Vagina (tissue), 2 donors: ENCODE measurements around the gene NEDD4L. TPM values are rescaled to one million over a fixed set of nuclear protein-coding genes. Genes with fewer than 3 reads are reported as not detected.

Experiments
- DNase-seq, 2 donors: peaks; one replicate each; pipeline ENCODE4 v3.0.0-alpha.2; 2017; ENCODE audit errors: extremely low spot score in 2 of 2
- H3K27ac ChIP-seq: fragments of 200-600 bp; sonication (generic); one replicate; pipeline ENCODE4 v1.5.1; 2019
- H3K27me3 ChIP-seq: fragments of 200-600 bp; sonication (generic); one replicate; pipeline ENCODE4 v1.5.1; 2019
- H3K36me3 ChIP-seq, 2 donors: fragments of 200-600 bp; sonication (generic); one replicate each; pipeline ENCODE4 v1.5.1; 2017 to 2019
- H3K4me1 ChIP-seq: fragments of 200-600 bp; sonication (generic); one replicate; pipeline ENCODE4 v1.5.1; 2019
- H3K4me3 ChIP-seq, 2 donors: fragments of 200-600 bp; sonication (generic); 1 replicate in 1 of 2; 2 replicates in 1 of 2; pipeline ENCODE4 v1.5.1; 2016 to 2019
- H3K9me3 ChIP-seq: fragments of 200-600 bp; sonication (generic); one replicate; pipeline ENCODE4 v1.5.1; 2019
- POLR2A ChIP-seq, 2 donors: fragments of 450-650 bp; IDR thresholded peaks; one replicate each; pipeline ENCODE4 v1.6.1; 2017; ENCODE audit warnings: antibody characterized with exemption in 2 of 2, mild to moderate bottlenecking in 2 of 2, moderate library complexity in 2 of 2
- POLR2AphosphoS5 ChIP-seq, 2 donors: sonication (generic); formaldehyde crosslinking; IDR thresholded peaks; one replicate each; pipeline ENCODE4 v1.9.0; 2017; ENCODE audit warnings: antibody characterized with exemption in 2 of 2, mild to moderate bottlenecking in 2 of 2, low read depth in 1 of 2; ENCODE audit not compliant: insufficient read depth in 1 of 2
- intact Hi-C: fragments of 100-400 bp; cut with DNase I; formaldehyde crosslinking; loops from one replicate; pipeline ENCODE4 v1.15.1; 2023
- total RNA-seq: library from RNA; depleted of rRNA; stranded (reverse); fragments of >200 nt; gene quantifications from one replicate; pipeline ENCODE4 v1.2.3, GENCODE V29; 2016
- TF ChIP-seq, protein P1 (sequence below), 3 experiments: fragments of 450-650 bp in 2 of 3; fragments of 200-600 bp in 1 of 3; sonication (generic) in 1 of 3; IDR thresholded peaks; one replicate each; pipeline ENCODE4 v1.5.1; 2017 to 2019; ENCODE audit warnings: antibody characterized with exemption in 3 of 3, mild to moderate bottlenecking in 2 of 3, moderate library complexity in 2 of 3

The NEDD4L gene
- total RNA-seq, 1 donor from 2014 or later = 42.2 TPM

DNA sequence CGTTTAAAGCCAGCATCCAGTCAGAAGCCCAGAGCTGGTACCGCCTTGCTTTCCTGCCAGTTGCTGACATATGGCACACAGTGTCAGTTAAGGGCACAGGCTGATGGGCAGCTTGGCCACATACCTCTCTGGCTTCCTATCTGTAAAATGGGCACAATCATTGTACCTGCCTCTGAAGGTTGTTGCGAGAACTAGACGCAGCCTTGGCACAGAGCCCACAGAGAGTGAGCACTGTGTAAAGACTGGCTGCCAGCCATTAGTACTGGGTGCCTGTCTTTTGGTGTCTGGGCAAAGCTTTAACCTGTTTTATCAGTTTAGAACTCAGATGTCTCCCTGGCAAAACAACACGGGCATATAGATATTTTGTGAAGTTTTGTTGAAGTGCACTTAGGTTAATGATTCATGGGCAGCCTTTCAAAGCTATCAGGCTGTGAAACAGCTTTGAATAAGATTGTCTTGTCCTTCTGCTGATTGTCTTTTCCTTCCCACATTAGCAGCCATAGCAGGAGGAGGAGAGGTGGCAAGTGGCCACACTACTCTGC lies 269.5 kb downstream of the NEDD4L start:
- DNase-seq = no peak
- Histone ChIP-seq H3K9me3 (no peaks in the 10 kb centered on the region), H3K4me3 (no peak overlapping the region), H3K4me1 (peaks cover 29% of the 10 kb centered on the region), H3K36me3 (no peaks in the 10 kb centered on the region), H3K27me3 (no peaks in the 10 kb centered on the region), H3K27ac (peak overlapping the region; percentile 66)
- TF ChIP-seq POLR2A (IDR thresholded peaks at IDR 0.05) = no peak
- TF ChIP-seq POLR2AphosphoS5 (IDR thresholded peaks at IDR 0.05; ENCODE audit: insufficient read depth in 1 of 2, low read depth in 1 of 2) = no peak
- TF ChIP-seq, protein P1, sequence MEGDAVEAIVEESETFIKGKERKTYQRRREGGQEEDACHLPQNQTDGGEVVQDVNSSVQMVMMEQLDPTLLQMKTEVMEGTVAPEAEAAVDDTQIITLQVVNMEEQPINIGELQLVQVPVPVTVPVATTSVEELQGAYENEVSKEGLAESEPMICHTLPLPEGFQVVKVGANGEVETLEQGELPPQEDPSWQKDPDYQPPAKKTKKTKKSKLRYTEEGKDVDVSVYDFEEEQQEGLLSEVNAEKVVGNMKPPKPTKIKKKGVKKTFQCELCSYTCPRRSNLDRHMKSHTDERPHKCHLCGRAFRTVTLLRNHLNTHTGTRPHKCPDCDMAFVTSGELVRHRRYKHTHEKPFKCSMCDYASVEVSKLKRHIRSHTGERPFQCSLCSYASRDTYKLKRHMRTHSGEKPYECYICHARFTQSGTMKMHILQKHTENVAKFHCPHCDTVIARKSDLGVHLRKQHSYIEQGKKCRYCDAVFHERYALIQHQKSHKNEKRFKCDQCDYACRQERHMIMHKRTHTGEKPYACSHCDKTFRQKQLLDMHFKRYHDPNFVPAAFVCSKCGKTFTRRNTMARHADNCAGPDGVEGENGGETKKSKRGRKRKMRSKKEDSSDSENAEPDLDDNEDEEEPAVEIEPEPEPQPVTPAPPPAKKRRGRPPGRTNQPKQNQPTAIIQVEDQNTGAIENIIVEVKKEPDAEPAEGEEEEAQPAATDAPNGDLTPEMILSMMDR (IDR thresholded peaks at IDR 0.05) = no peak
- intact Hi-C loops = no loop called here

DNA sequence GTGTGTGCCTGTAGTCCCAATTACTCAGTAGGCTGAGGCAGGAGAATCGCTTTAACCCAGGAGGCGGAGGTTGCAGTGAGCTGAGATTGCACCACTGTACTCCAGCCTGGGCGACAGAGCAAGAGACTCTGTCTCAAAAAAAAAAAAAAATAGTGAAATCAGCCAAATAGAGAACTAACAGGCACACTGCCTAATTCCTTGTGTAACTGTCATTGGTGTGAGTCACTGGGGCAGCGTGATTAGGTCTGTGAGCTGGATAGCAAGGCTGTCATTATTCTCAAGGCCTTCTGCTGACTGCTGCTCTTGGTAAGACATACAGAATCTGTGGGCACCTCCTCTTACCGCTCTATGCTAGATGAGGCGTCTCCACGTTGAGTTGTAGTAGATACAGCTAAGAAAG lies 270.3 kb downstream of the NEDD4L start:
- peak overlapping the region; percentile 66 for H3K27ac ChIP-seq
- TF ChIP-seq, protein P1 (IDR thresholded peaks at IDR 0.05) = no peak
- TF ChIP-seq POLR2AphosphoS5 (IDR thresholded peaks at IDR 0.05; ENCODE audit: insufficient read depth in 1 of 2, low read depth in 1 of 2) = peak in 1 of 2 donors; percentile 74
- no peak for DNase-seq
- H3K4me3 ChIP-seq = no peak overlapping the region
- no peaks in the 10 kb centered on the region for H3K36me3 ChIP-seq
- H3K4me1 ChIP-seq = peaks cover 29% of the 10 kb centered on the region
- no peaks in the 10 kb centered on the region for H3K9me3 ChIP-seq
- intact Hi-C loops = no loop called here
- H3K27me3 ChIP-seq = no peaks in the 10 kb centered on the region

DNA sequence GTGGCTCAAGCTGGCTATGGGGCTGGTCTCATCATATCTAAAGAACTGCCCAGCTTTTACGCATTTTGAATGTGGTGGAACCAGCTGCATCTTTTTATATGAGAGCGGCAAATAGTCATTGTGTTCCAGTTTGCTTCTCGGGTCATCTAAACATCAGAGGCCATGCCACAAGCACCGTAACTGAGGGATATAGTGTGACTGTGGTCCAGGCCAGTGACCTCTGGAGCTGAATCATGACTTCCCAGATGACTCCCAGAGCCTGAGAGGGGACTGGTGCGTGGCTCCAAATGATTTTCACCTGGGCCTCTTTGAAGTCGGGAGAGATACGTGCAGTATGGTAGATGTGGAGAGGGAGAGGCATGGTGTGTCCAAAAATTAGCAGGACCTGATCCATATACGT lies 271.0 kb downstream of the NEDD4L start:
- Histone ChIP-seq H3K36me3 (no peaks in the 10 kb centered on the region), H3K4me1 (peaks cover 29% of the 10 kb centered on the region), H3K9me3 (no peaks in the 10 kb centered on the region), H3K27ac (peak overlapping the region; percentile 66), H3K4me3 (no peak overlapping the region), H3K27me3 (no peaks in the 10 kb centered on the region)
- TF ChIP-seq POLR2AphosphoS5 (IDR thresholded peaks at IDR 0.05; ENCODE audit: insufficient read depth in 1 of 2, low read depth in 1 of 2) = no peak
- TF ChIP-seq, protein P1 (IDR thresholded peaks at IDR 0.05) = no peak
- no peak for TF ChIP-seq POLR2A (IDR thresholded peaks at IDR 0.05)
- intact Hi-C loops = no loop called here
- DNase-seq = no peak

DNA sequence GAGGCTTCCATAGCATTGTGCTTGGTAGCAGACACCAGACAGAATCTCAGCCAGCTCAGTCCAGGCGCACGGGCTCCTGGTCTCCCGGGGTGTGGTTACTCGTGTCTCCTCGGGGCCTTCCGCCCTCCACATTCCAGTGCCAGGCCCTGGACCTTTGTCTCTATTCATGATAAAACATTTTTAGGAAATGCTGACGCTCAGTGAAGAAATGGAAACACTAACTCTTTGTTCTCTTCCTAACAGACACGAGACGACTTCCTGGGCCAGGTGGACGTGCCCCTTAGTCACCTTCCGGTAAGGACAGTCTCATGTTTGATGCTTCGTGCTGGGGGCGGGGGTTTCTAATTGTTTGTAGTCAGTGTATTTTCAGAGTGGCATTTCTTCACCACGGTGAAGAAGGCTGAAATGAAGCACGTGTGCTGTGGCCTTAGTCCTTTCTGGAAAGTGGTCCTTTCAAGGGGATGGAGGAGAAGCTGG lies 271.8 kb downstream of the NEDD4L start:
- H3K27me3 ChIP-seq = no peaks in the 10 kb centered on the region
- H3K36me3 ChIP-seq = no peaks in the 10 kb centered on the region
- H3K4me1 ChIP-seq = peaks cover 27% of the 10 kb centered on the region
- DNase-seq = no peak
- H3K9me3 ChIP-seq = no peaks in the 10 kb centered on the region
- intact Hi-C loops = no loop called here
- H3K4me3 ChIP-seq = no peak overlapping the region
- H3K27ac ChIP-seq = peak overlapping the region; percentile 66
- peak in 1 of 2 donors; percentile 50 for TF ChIP-seq POLR2AphosphoS5 (IDR thresholded peaks at IDR 0.05; ENCODE audit: insufficient read depth in 1 of 2, low read depth in 1 of 2)
- no peak for TF ChIP-seq POLR2A (IDR thresholded peaks at IDR 0.05)

- H3K9me3 ChIP-seq = no peaks in the 10 kb centered on the region
- H3K36me3 ChIP-seq = no peaks in the 10 kb centered on the region
- H3K27ac ChIP-seq = no peak overlapping the region
- H3K27me3 ChIP-seq = no peaks in the 10 kb centered on the region
- H3K4me3 ChIP-seq = no peak overlapping the region
- H3K4me1 ChIP-seq = peaks cover 21% of the 10 kb centered on the region
- no peak for TF ChIP-seq POLR2AphosphoS5 (IDR thresholded peaks at IDR 0.05; ENCODE audit: insufficient read depth in 1 of 2, low read depth in 1 of 2)
- TF ChIP-seq POLR2A (IDR thresholded peaks at IDR 0.05) = no peak
- TF ChIP-seq, protein P1 (IDR thresholded peaks at IDR 0.05) = no peak
- intact Hi-C loops = no loop called here
- DNase-seq = no peak
Measured at GRCh38 chr18:58316396-58317342, 272.6 kb downstream of the NEDD4L start.
